PC-9 (cell line): ENCODE data around the gene TRABD2B. TPM values are rescaled to one million over a fixed set of nuclear protein-coding genes. Genes with fewer than 3 reads are reported as not detected.

ENCODE experiments used
- BruUV-seq: library from RNA; stranded (reverse); fragments of 400-500 nt; replicated peaks from 2 replicates; lab custom pipeline; 2021; lab: Mats Ljungman, UMichigan
- CTCF ChIA-PET: fragments of 300-600 bp; sonication (Branson Sonifier 250); formaldehyde crosslinking; loops from one replicate; lab custom pipeline; 2022; ENCODE audit warnings: antibody characterized with exemption; lab: Charles Lee
- POLR2A ChIA-PET: fragments of 300-600 bp; sonication (Branson Sonifier 250); formaldehyde crosslinking; loops from one replicate; lab custom pipeline; 2022; ENCODE audit warnings: antibody characterized with exemption; ENCODE audit not compliant: unreplicated experiment; lab: Charles Lee
- DNase-seq, 2 experiments: peaks; one replicate each; pipeline versions ENCODE4 v3.0.0 to v3.0.0-alpha.2; 2015 to 2022; ENCODE audit warnings: mixed read lengths in 1 of 2
- H2AFZ ChIP-seq: fragments of 200-600 bp; sonication (generic); 2 replicates; pipeline ENCODE4 v1.8.1; 2017; ENCODE audit warnings: antibody characterized with exemption
- H3F3A ChIP-seq: fragments of 200-600 bp; sonication (generic); 2 replicates; pipeline ENCODE4 v1.8.1; 2017; ENCODE audit warnings: antibody characterized with exemption, mild to moderate bottlenecking, low read depth; ENCODE audit not compliant: insufficient read depth
- H3K27ac ChIP-seq: fragments of 200-600 bp; sonication (generic); 2 replicates; pipeline ENCODE4 v1.6.1; 2016; ENCODE audit warnings: mixed run types
- H3K27me3 ChIP-seq: fragments of 200-600 bp; sonication (generic); 2 replicates; pipeline ENCODE4 v1.6.1; 2016; ENCODE audit warnings: low read depth, mixed run types; ENCODE audit not compliant: insufficient read depth
- H3K36me3 ChIP-seq: fragments of 200-600 bp; sonication (generic); 2 replicates; pipeline ENCODE4 v1.6.1; 2016; ENCODE audit warnings: low read depth, mixed run types
- H3K4me1 ChIP-seq: fragments of 200-600 bp; sonication (generic); replicated peaks from 2 replicates; pipeline ENCODE4 v1.6.1; 2016; ENCODE audit warnings: mixed run types; ENCODE audit not compliant: insufficient read depth
- H3K4me2 ChIP-seq: fragments of 200-600 bp; sonication (generic); 2 replicates; pipeline ENCODE4 v1.6.1; 2017; ENCODE audit warnings: mixed run types
- H3K4me3 ChIP-seq: fragments of 200-600 bp; sonication (generic); 2 replicates; pipeline ENCODE4 v1.6.1; 2016; ENCODE audit warnings: mixed run types
- H3K79me2 ChIP-seq: fragments of 200-600 bp; sonication (generic); 2 replicates; pipeline ENCODE4 v1.6.1; 2017; ENCODE audit warnings: low read depth, mixed run types
- H3K9me2 ChIP-seq: fragments of 200-600 bp; sonication (generic); 2 replicates; pipeline ENCODE4 v1.8.1; 2017; ENCODE audit warnings: mild to moderate bottlenecking; ENCODE audit not compliant: insufficient read depth
- H3K9me3 ChIP-seq: fragments of 200-600 bp; sonication (generic); 2 replicates; pipeline ENCODE4 v1.8.1; 2016; ENCODE audit warnings: low read depth; ENCODE audit not compliant: insufficient read depth
- H4K20me1 ChIP-seq: fragments of 200-600 bp; sonication (generic); 2 replicates; pipeline ENCODE4 v1.8.1; 2017; ENCODE audit not compliant: insufficient read depth
- EZH2 ChIP-seq: fragments of 200-600 bp; sonication (generic); IDR thresholded peaks from 2 replicates; pipeline ENCODE4 v1.8.0; 2017; ENCODE audit warnings: antibody characterized with exemption, low read depth
- intact Hi-C: fragments of 100-400 bp; cut with micrococcal nuclease; formaldehyde crosslinking; loops from one replicate; pipeline ENCODE4 v1.10.0; 2022; ENCODE audit not compliant: unreplicated experiment
- total RNA-seq: library from RNA; stranded (reverse); gene quantifications from 2 replicates; pipeline ENCODE4 v1.2.3, GENCODE V29; 2021
- TF ChIP-seq, protein P1 (sequence below): fragments of 200-600 bp; sonication (generic); conservative IDR thresholded peaks from 2 replicates; pipeline ENCODE4 v1.6.1; 2017; ENCODE audit warnings: mixed run types, antibody characterized with exemption, mild to moderate bottlenecking, moderate library complexity

Gene TRABD2B
- total RNA-seq, 1 experiment from 2014 or later: not detected

GRCh38 chr1:47797575-47797974 lies 199.6 kb downstream of the TRABD2B start:
- no TSS peak for BruUV-seq
- H3K4me3 ChIP-seq: no peak overlapping the region
- H3K79me2 ChIP-seq: no peaks in the 10 kb centered on the region
- H3K4me2 ChIP-seq: no peak overlapping the region
- H3F3A ChIP-seq: no peaks in the 10 kb centered on the region
- H2AFZ ChIP-seq: no peak overlapping the region
- no peaks in the 10 kb centered on the region for H4K20me1 ChIP-seq
- H3K36me3 ChIP-seq: no peaks in the 10 kb centered on the region
- no peaks in the 10 kb centered on the region for H3K9me2 ChIP-seq
- H3K9me3 ChIP-seq: no peaks in the 10 kb centered on the region
- H3K4me1 ChIP-seq: no peaks in the 10 kb centered on the region
- no peak for DNase-seq
- no peaks in the 10 kb centered on the region for H3K27me3 ChIP-seq
- intact Hi-C loops: no loop called here
- CTCF ChIA-PET: no interaction called here
- no peak overlapping the region for H3K27ac ChIP-seq
- TF ChIP-seq, protein P1, sequence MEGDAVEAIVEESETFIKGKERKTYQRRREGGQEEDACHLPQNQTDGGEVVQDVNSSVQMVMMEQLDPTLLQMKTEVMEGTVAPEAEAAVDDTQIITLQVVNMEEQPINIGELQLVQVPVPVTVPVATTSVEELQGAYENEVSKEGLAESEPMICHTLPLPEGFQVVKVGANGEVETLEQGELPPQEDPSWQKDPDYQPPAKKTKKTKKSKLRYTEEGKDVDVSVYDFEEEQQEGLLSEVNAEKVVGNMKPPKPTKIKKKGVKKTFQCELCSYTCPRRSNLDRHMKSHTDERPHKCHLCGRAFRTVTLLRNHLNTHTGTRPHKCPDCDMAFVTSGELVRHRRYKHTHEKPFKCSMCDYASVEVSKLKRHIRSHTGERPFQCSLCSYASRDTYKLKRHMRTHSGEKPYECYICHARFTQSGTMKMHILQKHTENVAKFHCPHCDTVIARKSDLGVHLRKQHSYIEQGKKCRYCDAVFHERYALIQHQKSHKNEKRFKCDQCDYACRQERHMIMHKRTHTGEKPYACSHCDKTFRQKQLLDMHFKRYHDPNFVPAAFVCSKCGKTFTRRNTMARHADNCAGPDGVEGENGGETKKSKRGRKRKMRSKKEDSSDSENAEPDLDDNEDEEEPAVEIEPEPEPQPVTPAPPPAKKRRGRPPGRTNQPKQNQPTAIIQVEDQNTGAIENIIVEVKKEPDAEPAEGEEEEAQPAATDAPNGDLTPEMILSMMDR: no peak
- TF ChIP-seq EZH2: no peak
- POLR2A ChIA-PET: no interaction called here

DNA sequence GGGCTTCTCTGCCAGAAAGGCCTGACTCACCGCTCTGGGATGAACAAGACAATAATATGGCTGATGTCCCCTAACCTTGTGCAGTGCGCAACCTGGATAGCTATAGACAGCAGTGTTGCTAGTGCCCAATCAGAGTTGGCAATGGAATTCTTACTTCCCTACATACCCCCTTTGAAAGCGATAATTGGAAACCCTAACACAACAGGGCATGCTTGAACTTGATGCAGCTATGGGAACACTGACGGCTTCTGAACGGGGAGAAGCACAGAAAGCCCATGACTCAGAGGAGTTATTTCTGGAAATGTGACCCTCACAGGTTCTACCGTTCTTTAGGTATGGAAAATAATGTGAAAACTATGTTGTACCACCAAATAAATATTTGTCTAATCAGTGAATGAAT lies 200.6 kb downstream of the TRABD2B start:
- CTCF ChIA-PET: no interaction called here
- H3K27me3 ChIP-seq: no peaks in the 10 kb centered on the region
- H3K4me2 ChIP-seq: no peak overlapping the region
- H3F3A ChIP-seq: no peaks in the 10 kb centered on the region
- no peaks in the 10 kb centered on the region for H3K36me3 ChIP-seq
- H3K79me2 ChIP-seq: no peaks in the 10 kb centered on the region
- POLR2A ChIA-PET: no interaction called here
- H4K20me1 ChIP-seq: no peaks in the 10 kb centered on the region
- BruUV-seq: no TSS peak
- intact Hi-C loops: no loop called here
- DNase-seq: no peak
- no peaks in the 10 kb centered on the region for H3K9me3 ChIP-seq
- H3K9me2 ChIP-seq: no peaks in the 10 kb centered on the region
- no peak overlapping the region for H3K4me3 ChIP-seq
- no peak overlapping the region for H3K27ac ChIP-seq
- H3K4me1 ChIP-seq: no peaks in the 10 kb centered on the region
- H2AFZ ChIP-seq: no peak overlapping the region
- TF ChIP-seq EZH2: no peak
- TF ChIP-seq, protein P1: no peak

GRCh38 chr1:47795102-47795501 lies 202.1 kb downstream of the TRABD2B start:
- intact Hi-C loops: no loop called here
- CTCF ChIA-PET: no interaction called here

GRCh38 chr1:47794530-47794929 lies 202.7 kb downstream of the TRABD2B start:
- H3K4me3 ChIP-seq: no peak overlapping the region
- no peaks in the 10 kb centered on the region for H3K79me2 ChIP-seq
- H3K36me3 ChIP-seq: no peaks in the 10 kb centered on the region
- H2AFZ ChIP-seq: no peak overlapping the region
- intact Hi-C loops: no loop called here
- no peaks in the 10 kb centered on the region for H3K9me2 ChIP-seq
- H3K27ac ChIP-seq: no peak overlapping the region
- no TSS peak for BruUV-seq
- H3K4me2 ChIP-seq: no peak overlapping the region
- ChIA-PET CTCF (no interaction called here), POLR2A (no interaction called here)
- no peaks in the 10 kb centered on the region for H3K9me3 ChIP-seq
- no peaks in the 10 kb centered on the region for H3F3A ChIP-seq
- H3K27me3 ChIP-seq: no peaks in the 10 kb centered on the region
- no peak for TF ChIP-seq EZH2
- TF ChIP-seq, protein P1: no peak
- no peaks in the 10 kb centered on the region for H3K4me1 ChIP-seq
- no peak for DNase-seq
- no peaks in the 10 kb centered on the region for H4K20me1 ChIP-seq

More at GRCh38 chr1:47795102-47795501, 202.1 kb downstream of the TRABD2B start:
- Histone ChIP-seq H3K4me2 (no peak overlapping the region), H2AFZ (no peak overlapping the region), H3K79me2 (no peaks in the 10 kb centered on the region), H3K4me3 (no peak overlapping the region), H3K9me2 (no peaks in the 10 kb centered on the region), H3K9me3 (no peaks in the 10 kb centered on the region), H4K20me1 (no peaks in the 10 kb centered on the region), H3K4me1 (no peaks in the 10 kb centered on the region), H3K27me3 (no peaks in the 10 kb centered on the region), H3K36me3 (no peaks in the 10 kb centered on the region), H3F3A (no peaks in the 10 kb centered on the region), H3K27ac (no peak overlapping the region)
- DNase-seq: no peak
- TF ChIP-seq EZH2: no peak
- POLR2A ChIA-PET: no interaction called here
- BruUV-seq: no TSS peak
